H1 (cell line): ENCODE measurements around the gene FRMPD4. TPM values are rescaled to one million over a fixed set of nuclear protein-coding genes. Genes with fewer than 3 reads are reported as not detected.
A peak's percentile ranks its signal among the peaks of the same experiment; 100 is the strongest.

Experiments
- BACH1 ChIP-seq: IDR thresholded peaks from 2 replicates; pipeline ENCODE4 v1.6.1; 2012; ENCODE audit warnings: low read length, improper control_type of control experiment
- BCL11A ChIP-seq, 2 experiments: IDR thresholded peaks; one replicate each; pipeline ENCODE4 v1.6.1; 2011; ENCODE audit warnings: low read depth in 2 of 2, low read length in 2 of 2, mild to moderate bottlenecking in 2 of 2
- CBX8 ChIP-seq: fragments of 300-800, 300-1000 bp; sonication (generic); IDR thresholded peaks from 2 replicates; pipeline ENCODE4 v1.7.1; 2016; ENCODE audit warnings: low read depth, low read length, borderline replicate concordance
- CEBPB ChIP-seq: IDR thresholded peaks from 2 replicates; pipeline ENCODE4 v1.6.1; 2012; ENCODE audit warnings: low read depth, low read length
- CTCF ChIP-seq, 3 experiments: IDR thresholded peaks; 1 replicate in 2 of 3; 2 replicates in 1 of 3; pipeline versions ENCODE4 v1.5.1 to v1.6.1; 2011; ENCODE audit warnings: low read length in 3 of 3, mild to moderate bottlenecking in 3 of 3, inconsistent platforms in 2 of 3, low read depth in 1 of 3, moderate library complexity in 1 of 3; ENCODE audit not compliant: insufficient read depth in 1 of 3; ENCODE audit errors: control extremely low read depth in 1 of 3
- E2F6 ChIP-seq: IDR thresholded peaks from 2 replicates; pipeline ENCODE4 v1.6.1; 2012; ENCODE audit warnings: inconsistent platforms
- EP300 ChIP-seq, 2 experiments: IDR thresholded peaks; 1 replicate in 1 of 2; 2 replicates in 1 of 2; pipeline ENCODE4 v1.6.1; 2011 to 2012; ENCODE audit warnings: low read depth in 2 of 2, low read length in 2 of 2, mild to moderate bottlenecking in 2 of 2, borderline replicate concordance in 1 of 2, inconsistent platforms in 1 of 2, moderate library complexity in 1 of 2
- EZH2 ChIP-seq: fragments of 200-600 bp; sonication (generic); IDR thresholded peaks from 2 replicates; pipeline ENCODE4 v1.7.1; 2012; ENCODE audit warnings: low read depth, mild to moderate bottlenecking, moderate library complexity, low read length, inconsistent platforms; ENCODE audit not compliant: severe bottlenecking
- PHF8 ChIP-seq: fragments of 200-600 bp; sonication (generic); conservative IDR thresholded peaks from 2 replicates; pipeline ENCODE4 v1.7.1; 2012; ENCODE audit warnings: low read depth, mild to moderate bottlenecking, inconsistent platforms, low read length, moderate library complexity
- POLR2A ChIP-seq, 2 experiments: IDR thresholded peaks; 1 replicate in 1 of 2; 2 replicates in 1 of 2; pipeline ENCODE4 v1.6.1; 2011; ENCODE audit warnings: low read depth in 2 of 2, low read length in 2 of 2, mild to moderate bottlenecking in 2 of 2; ENCODE audit errors: control extremely low read depth in 1 of 2
- RAD21 ChIP-seq, 2 experiments: IDR thresholded peaks in 1 of 2; conservative IDR thresholded peaks in 1 of 2; 2 replicates each; pipeline ENCODE4 v1.6.1; 2011; ENCODE audit warnings: low read depth in 2 of 2, low read length in 2 of 2, improper control_type of control experiment in 1 of 2, inconsistent platforms in 1 of 2, mild to moderate bottlenecking in 1 of 2, moderate library complexity in 1 of 2
- RXRA ChIP-seq: IDR thresholded peaks from 2 replicates; pipeline ENCODE4 v1.6.1; 2011; ENCODE audit warnings: low read depth, mild to moderate bottlenecking, low read length, moderate library complexity; ENCODE audit not compliant: insufficient read depth
- SAP30 ChIP-seq: fragments of 300-600 bp; sonication (generic); IDR thresholded peaks from 2 replicates; pipeline ENCODE4 v1.7.1; 2012; ENCODE audit warnings: low read length, moderate library complexity, mild to moderate bottlenecking, inconsistent platforms; ENCODE audit not compliant: insufficient read depth, insufficient replicate concordance
- SIX5 ChIP-seq: IDR thresholded peaks from 2 replicates; pipeline ENCODE4 v1.6.1; 2011; ENCODE audit warnings: mild to moderate bottlenecking, low read depth, low read length
- TCF12 ChIP-seq: IDR thresholded peaks from 2 replicates; pipeline ENCODE4 v1.6.1; 2011; ENCODE audit warnings: low read depth, mild to moderate bottlenecking, low read length
- YY1 ChIP-seq: IDR thresholded peaks from 2 replicates; pipeline ENCODE4 v1.6.1; 2011; ENCODE audit warnings: low read depth, mild to moderate bottlenecking, low read length
- ZNF274 ChIP-seq: IDR thresholded peaks from 2 replicates; pipeline ENCODE4 v1.7.0; 2012; ENCODE audit warnings: low read length, borderline replicate concordance; ENCODE audit errors: extremely low read depth
- polyA plus RNA-seq, 7 experiments: library from polyadenylated mRNA; depleted of rRNA in 3 of 7; stranded (reverse) in 5 of 7; unstranded in 2 of 7; fragments of >200 nt in 5 of 7; fragments of 200-250 nt in 2 of 7; gene quantifications; 1 replicate in 5 of 7; 2 replicates in 1 of 7; 4 replicates in 1 of 7; pipeline versions ENCODE4 v1.2.1 to v1.2.3, GENCODE V29; 2011 to 2013; ENCODE audit warnings: missing spikeins in 2 of 7, mixed read lengths in 2 of 7
- total RNA-seq: library from RNA; stranded (reverse); fragmentation: NEBNext Ultra II Directional; extraction: Animal tissue kit (Norgen Biotek cat#: 25700); gene quantifications from 2 replicates; pipeline ENCODE4 v1.2.1, GENCODE V29; 2021

Gene FRMPD4
- total and polyA plus RNA-seq, 2 of the 8 experiments (the other 6 are each of a cell fraction or from before 2014, with no cell fraction given) = 0.02 to 0.37 TPM

GRCh38 chrX:12138361-12139313, at the start of gene FRMPD4 (continued):
- TF ChIP-seq RAD21 (IDR thresholded peaks at IDR 0.05 in 1 of 2, conservative IDR thresholded peaks at IDR 0.05 in 1 of 2; ENCODE audit: low read depth in 2 of 2, low read length in 2 of 2) (peak; percentile 45 to 55), POLR2A (IDR thresholded peaks at IDR 0.05; ENCODE audit: control extremely low read depth in 1 of 2, low read depth in 2 of 2, low read length in 2 of 2) (no peak), SAP30 (no peak), TCF12 (no peak), CTCF (IDR thresholded peaks at IDR 0.05; ENCODE audit: control extremely low read depth in 1 of 3, insufficient read depth in 1 of 3, low read depth in 1 of 3, low read length in 3 of 3) (peak; percentile 31 to 36 (median 34)), BCL11A (IDR thresholded peaks at IDR 0.05; ENCODE audit: low read depth in 2 of 2, low read length in 2 of 2) (no peak), CEBPB (no peak), EP300 (IDR thresholded peaks at IDR 0.05; ENCODE audit: borderline replicate concordance in 1 of 2, low read depth in 2 of 2, low read length in 2 of 2) (no peak), PHF8 (no peak), CBX8 (no peak), BACH1 (no peak), E2F6 (peak; percentile 44), YY1 (no peak), EZH2 (peak; percentile 38), SIX5 (no peak), ZNF274 (no peak), RXRA (no peak)
